GM13976 (cell line): ENCODE results near the gene METRN.
"Not testable (repeated sequence)": the region's sequence is repeated elsewhere in the genome, so short reads cannot be mapped to it uniquely, and the experiment has no call there.

Experiments
- DNase-seq: peaks from one replicate; pipeline ENCODE4 v3.0.0; 2012; ENCODE audit warnings: low spot score
- CTCF ChIP-seq: IDR thresholded peaks from 2 replicates; pipeline ENCODE4 v1.5.1; 2012; ENCODE audit warnings: borderline replicate concordance, mild to moderate bottlenecking; ENCODE audit not compliant: insufficient read depth; ENCODE audit errors: extremely low read depth, missing control alignments, control extremely low read depth
- in situ Hi-C: fragments of 300-500 bp; cut with MboI; formaldehyde crosslinking; loops from one replicate; pipeline ENCODE4 v1.12.0; 2022; ENCODE audit warnings: low sequenced_read_pairs, mixed read lengths, inconsistent platforms; ENCODE audit not compliant: unreplicated experiment

Gene METRN

GRCh38 chr16:709566-710499 lies 5.1 kb upstream of the METRN start:
- no peak for DNase-seq
- in situ Hi-C loops, result loop anchor here (5.0 kb wide), 1 partner anchor 72 kb away; no protein-coding TSS in a partner anchor
- no peak for TF ChIP-seq CTCF

GRCh38 chr16:710500-711075 lies 4.3 kb upstream of the METRN start:
- in situ Hi-C loops, result loop anchor here (5.0 kb wide), 1 partner anchor 72 kb away; no protein-coding TSS in a partner anchor
- TF ChIP-seq CTCF, result no peak
- DNase-seq, result no peak

- no peak for TF ChIP-seq CTCF
- in situ Hi-C loops, result loop anchor here (5.0 kb wide), 1 partner anchor 71 kb away; no protein-coding TSS in a partner anchor
- no peak for DNase-seq
Observed at GRCh38 chr16:711084-711483, 3.8 kb upstream of the METRN start.

GRCh38 chr16:711548-712320 lies 3.2 kb upstream of the METRN start:
- TF ChIP-seq CTCF, result peak; percentile 97
- peak; percentile 94 for DNase-seq
- in situ Hi-C loops, result loop anchor here (5.0 kb wide), 1 partner anchor 71 kb away; no protein-coding TSS in a partner anchor

GRCh38 chr16:712740-713250 lies 2.1 kb upstream of the METRN start:
- TF ChIP-seq CTCF, result peak; percentile 23
- DNase-seq, result not testable (repeated sequence)
- in situ Hi-C loops, result loop anchor here (5.0 kb wide), 1 partner anchor 70 kb away; no protein-coding TSS in a partner anchor

GRCh38 chr16:714079-714478 lies 839 bp upstream of the METRN start:
- TF ChIP-seq CTCF, result no peak
- in situ Hi-C loops, result loop anchor here (5.0 kb wide), 1 partner anchor 68 kb away; no protein-coding TSS in a partner anchor
- no peak for DNase-seq
